Measurements from ENCODE around the gene FCHO2. TPM values are rescaled to one million over a fixed set of nuclear protein-coding genes. Genes with fewer than 3 reads are reported as not detected.

The FCHO2 gene
- total and polyA plus RNA-seq, 5 experiments from 2014 or later, result 0.11 to 6.3 (median 1.4) TPM

DNA sequence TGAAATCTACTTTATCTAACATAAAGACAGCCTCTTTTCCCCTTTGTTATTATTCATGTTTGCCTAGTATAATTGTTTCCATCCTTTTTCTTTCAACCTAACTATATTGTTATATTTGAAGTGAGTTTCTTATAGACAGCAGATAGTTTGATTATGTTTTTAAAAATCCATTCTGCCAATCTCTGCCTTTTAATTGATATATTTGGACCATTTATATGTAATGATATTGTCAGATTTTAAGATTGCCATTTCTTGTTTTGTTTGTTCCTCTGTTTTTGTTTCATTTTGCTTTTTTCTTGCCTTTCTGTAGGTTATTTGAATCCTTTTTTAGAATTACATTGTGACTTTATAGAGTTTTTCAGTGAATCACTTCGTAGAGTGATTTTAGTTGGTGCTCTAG is 89.8 kb downstream of the FCHO2 start:
- Mint-ChIP-seq H3K4me3 (no peak overlapping the region), H3K27ac (no peak overlapping the region), H3K4me1 (no peaks in the 10 kb centered on the region), H3K36me3 (no peaks in the 10 kb centered on the region), H3K9me3 (peaks cover 0 to 22% (median 4%) of the 10 kb centered on the region in 9 donors), H3K27me3 (peaks cover 0 to 4% (median 2%) of the 10 kb centered on the region in 5 donors)
- DNase-seq (no peak), ATAC-seq (no peak)
- POLR2A ChIA-PET, result interaction anchor here (0.6 kb wide), 1 partner anchor 181 kb away, joined by 3 read pairs; no protein-coding TSS in a partner anchor

GRCh38 chr5:73061593-73061992 is 105.8 kb downstream of the FCHO2 start:
- no peak overlapping the region for H3K27ac Mint-ChIP-seq
- no peaks in the 10 kb centered on the region for H3K9me3 Mint-ChIP-seq
- H3K4me3 Mint-ChIP-seq, result no peak overlapping the region
- no peak for DNase-seq
- H3K27me3 Mint-ChIP-seq, result peaks cover 0 to 9% (median 3%) of the 10 kb centered on the region in 5 donors
- H3K4me1 Mint-ChIP-seq, result peaks cover 0 to 2% (median 2%) of the 10 kb centered on the region in 4 donors
- POLR2A ChIA-PET, result no interaction called here
- no peak for ATAC-seq
- no peaks in the 10 kb centered on the region for H3K36me3 Mint-ChIP-seq

GRCh38 chr5:73066466-73066865 is 110.6 kb downstream of the FCHO2 start:
- Mint-ChIP-seq H3K9me3 (no peaks in the 10 kb centered on the region), H3K4me1 (peaks cover 0 to 3% (median 2%) of the 10 kb centered on the region in 4 donors), H3K4me3 (no peak overlapping the region), H3K36me3 (peaks cover 0 to 2% (median 0%) of the 10 kb centered on the region in 3 donors), H3K27me3 (peaks cover 6 to 12% (median 7%) of the 10 kb centered on the region in 5 donors), H3K27ac (no peak overlapping the region)
- DNase-seq (peak in 2 of 10 donors; percentile 5 to 9), ATAC-seq (peak in 1 of 2 donors; percentile 68)
- POLR2A ChIA-PET, result no interaction called here

- no peak overlapping the region for H3K27ac Mint-ChIP-seq
- H3K4me1 Mint-ChIP-seq, result peaks cover 0 to 3% (median 2%) of the 10 kb centered on the region in 4 donors
- ATAC-seq (no peak), DNase-seq (no peak)
- no peak overlapping the region for H3K4me3 Mint-ChIP-seq
- POLR2A ChIA-PET, result interaction anchor here (0.6 kb wide), 1 partner anchor 1697 kb away, joined by 4 read pairs; no protein-coding TSS in a partner anchor
- H3K27me3 Mint-ChIP-seq, result peaks cover 6 to 13% (median 7%) of the 10 kb centered on the region in 5 donors
- H3K9me3 Mint-ChIP-seq, result no peaks in the 10 kb centered on the region
- H3K36me3 Mint-ChIP-seq, result peaks cover 0 to 2% (median 0%) of the 10 kb centered on the region in 3 donors
Observed at GRCh38 chr5:73067213-73067612, 111.4 kb downstream of the FCHO2 start.

DNA sequence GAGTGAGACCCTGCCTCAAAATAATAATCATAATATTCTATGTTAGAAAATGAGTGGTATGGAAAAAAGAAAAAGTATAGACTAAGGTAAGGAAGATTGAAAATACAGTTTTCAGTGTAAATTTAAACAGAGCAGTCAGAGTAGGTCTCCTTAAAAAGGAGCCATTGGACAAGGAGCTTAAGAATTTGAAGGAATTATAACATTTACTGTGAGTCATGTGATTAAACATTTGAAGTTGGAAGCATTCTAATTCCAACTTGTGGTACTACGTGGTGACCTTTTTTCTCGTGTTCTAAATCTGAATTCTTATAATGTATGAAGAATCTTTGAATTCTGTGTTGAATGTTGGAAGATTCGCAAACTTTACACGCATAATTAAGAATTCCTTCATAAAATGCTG is 125.3 kb downstream of the FCHO2 start:
- H3K27ac Mint-ChIP-seq, result no peak overlapping the region
- H3K27me3 Mint-ChIP-seq, result peaks cover 1 to 24% (median 7%) of the 10 kb centered on the region in 5 donors
- no peaks in the 10 kb centered on the region for H3K9me3 Mint-ChIP-seq
- H3K4me1 Mint-ChIP-seq, result no peaks in the 10 kb centered on the region
- no peak for ATAC-seq
- DNase-seq, result no peak
- no peaks in the 10 kb centered on the region for H3K36me3 Mint-ChIP-seq
- H3K4me3 Mint-ChIP-seq, result no peak overlapping the region
- POLR2A ChIA-PET, result no interaction called here

DNA sequence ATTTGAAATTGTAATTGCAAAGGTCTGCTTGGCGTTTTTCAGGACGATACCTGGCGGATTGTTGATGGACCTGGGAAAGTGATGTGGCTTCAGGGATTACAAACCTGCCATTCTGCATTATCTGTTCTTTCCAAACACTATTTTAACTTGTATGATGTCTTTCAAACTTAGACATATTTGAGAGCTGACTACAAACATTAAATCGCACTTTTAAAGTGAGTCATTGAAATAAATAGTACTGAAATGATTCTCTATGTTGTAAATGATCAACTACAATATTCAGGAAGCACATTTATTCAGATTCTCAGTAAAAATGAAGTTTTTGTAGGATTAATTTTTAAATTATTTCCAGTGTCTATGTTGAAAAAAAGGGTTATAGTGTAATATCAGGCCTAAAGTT is 132.2 kb downstream of the FCHO2 start:
- no peaks in the 10 kb centered on the region for H3K36me3 Mint-ChIP-seq
- DNase-seq (no peak), ATAC-seq (no peak)
- POLR2A ChIA-PET, result no interaction called here
- no peak overlapping the region for H3K27ac Mint-ChIP-seq
- no peaks in the 10 kb centered on the region for H3K9me3 Mint-ChIP-seq
- H3K4me1 Mint-ChIP-seq, result peaks cover 0 to 1% (median 0%) of the 10 kb centered on the region in 4 donors
- H3K27me3 Mint-ChIP-seq, result peaks cover 1 to 30% (median 12%) of the 10 kb centered on the region in 5 donors
- H3K4me3 Mint-ChIP-seq, result no peak overlapping the region

- no peak overlapping the region for H3K27ac Mint-ChIP-seq
- H3K4me3 Mint-ChIP-seq, result no peak overlapping the region
- peaks cover 0 to 13% (median 9%) of the 10 kb centered on the region in 3 donors for H3K36me3 Mint-ChIP-seq
- H3K4me1 Mint-ChIP-seq, result peaks cover 0 to 8% (median 4%) of the 10 kb centered on the region in 4 donors
- H3K27me3 Mint-ChIP-seq, result peaks cover 5 to 35% (median 12%) of the 10 kb centered on the region in 5 donors
- DNase-seq, result no peak
- POLR2A ChIA-PET, result no interaction called here
- no peak for ATAC-seq
- H3K9me3 Mint-ChIP-seq, result peaks cover 4 to 28% (median 10%) of the 10 kb centered on the region in 9 donors
Observed at GRCh38 chr5:73093943-73094342, 138.1 kb downstream of the FCHO2 start.

GRCh38 chr5:73094415-73094814 is 138.6 kb downstream of the FCHO2 start:
- H3K4me3 Mint-ChIP-seq, result no peak overlapping the region
- peaks cover 0 to 8% (median 4%) of the 10 kb centered on the region in 4 donors for H3K4me1 Mint-ChIP-seq
- peaks cover 4 to 28% (median 10%) of the 10 kb centered on the region in 9 donors for H3K9me3 Mint-ChIP-seq
- POLR2A ChIA-PET, result no interaction called here
- no peak for ATAC-seq
- peaks cover 5 to 35% (median 10%) of the 10 kb centered on the region in 5 donors for H3K27me3 Mint-ChIP-seq
- no peak overlapping the region for H3K27ac Mint-ChIP-seq
- H3K36me3 Mint-ChIP-seq, result peaks cover 0 to 13% (median 9%) of the 10 kb centered on the region in 3 donors
- no peak for DNase-seq

DNA sequence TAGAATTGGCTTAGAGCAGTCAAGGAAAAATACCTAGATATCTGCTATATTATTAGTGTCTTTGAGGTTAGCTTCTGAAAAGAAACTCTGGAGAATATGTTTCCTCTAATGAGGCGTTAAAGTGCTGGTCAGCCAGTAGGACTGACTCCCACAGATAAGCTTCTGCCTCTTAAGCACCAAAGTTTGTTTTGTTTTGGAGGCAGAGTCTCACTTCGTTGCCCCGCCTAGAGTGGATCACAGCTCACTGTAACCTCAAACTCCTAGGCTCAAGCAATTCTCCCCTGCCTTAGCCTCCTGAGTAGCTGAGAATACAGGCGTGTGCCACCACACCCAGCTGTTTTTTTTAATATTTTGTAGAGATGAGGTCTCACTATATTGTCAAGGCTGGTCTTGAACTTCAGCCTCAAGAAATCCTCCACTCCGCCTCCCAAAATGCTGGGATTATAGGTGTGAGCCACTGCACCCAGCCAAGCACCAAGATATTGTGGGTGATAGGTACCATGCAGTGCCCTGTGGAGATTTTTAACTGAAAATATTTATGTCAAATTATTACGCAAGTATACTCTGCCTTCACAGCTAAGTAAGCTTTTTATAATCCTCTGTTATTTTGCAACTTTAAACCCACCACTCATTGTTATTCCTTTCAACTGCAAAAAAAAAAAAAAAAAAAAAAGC is 139.9 kb downstream of the FCHO2 start:
- peaks cover 0 to 8% (median 4%) of the 10 kb centered on the region in 4 donors for H3K4me1 Mint-ChIP-seq
- peak overlapping the region in 1 of 10 donors; percentile 48 for H3K4me3 Mint-ChIP-seq
- H3K9me3 Mint-ChIP-seq, result peaks cover 4 to 28% (median 10%) of the 10 kb centered on the region in 9 donors
- ATAC-seq (no peak), DNase-seq (no peak)
- POLR2A ChIA-PET, result interaction anchor here (0.6 kb wide), 1 partner anchor 83 kb away, joined by 4 read pairs; no protein-coding TSS in a partner anchor
- peak overlapping the region in 1 of 10 donors; percentile 69 for H3K27ac Mint-ChIP-seq
- peaks cover 8 to 46% (median 14%) of the 10 kb centered on the region in 5 donors for H3K27me3 Mint-ChIP-seq
- peaks cover 0 to 13% (median 9%) of the 10 kb centered on the region in 3 donors for H3K36me3 Mint-ChIP-seq

GRCh38 chr5:73096239-73096575 is 140.4 kb downstream of the FCHO2 start:
- H3K4me3 Mint-ChIP-seq, result no peak overlapping the region
- H3K4me1 Mint-ChIP-seq, result peaks cover 0 to 8% (median 4%) of the 10 kb centered on the region in 4 donors
- H3K36me3 Mint-ChIP-seq, result peaks cover 0 to 13% (median 9%) of the 10 kb centered on the region in 3 donors
- POLR2A ChIA-PET, result interaction anchor here (0.6 kb wide), 1 partner anchor 84 kb away, joined by 4 read pairs; no protein-coding TSS in a partner anchor
- no peak for DNase-seq
- H3K27ac Mint-ChIP-seq, result peak overlapping the region in 1 of 10 donors; percentile 69
- peaks cover 7 to 42% (median 15%) of the 10 kb centered on the region in 5 donors for H3K27me3 Mint-ChIP-seq
- peaks cover 4 to 28% (median 10%) of the 10 kb centered on the region in 9 donors for H3K9me3 Mint-ChIP-seq
- no peak for ATAC-seq

- POLR2A ChIA-PET, result no interaction called here
- Mint-ChIP-seq H3K9me3 (peaks cover 4 to 28% (median 10%) of the 10 kb centered on the region in 9 donors), H3K36me3 (peaks cover 0 to 13% (median 9%) of the 10 kb centered on the region in 3 donors), H3K27ac (no peak overlapping the region), H3K4me1 (peaks cover 0 to 8% (median 4%) of the 10 kb centered on the region in 4 donors), H3K4me3 (no peak overlapping the region), H3K27me3 (peaks cover 5 to 37% (median 15%) of the 10 kb centered on the region in 5 donors)
- no peak for DNase-seq
- ATAC-seq, result no peak
Observed at GRCh38 chr5:73097740-73098139, 141.9 kb downstream of the FCHO2 start.

GRCh38 chr5:73100109-73100508 is 144.3 kb downstream of the FCHO2 start:
- DNase-seq, result no peak
- Mint-ChIP-seq H3K27me3 (peaks cover 10 to 52% (median 14%) of the 10 kb centered on the region in 5 donors), H3K27ac (no peak overlapping the region), H3K36me3 (peaks cover 0 to 13% (median 7%) of the 10 kb centered on the region in 3 donors), H3K9me3 (peaks cover 4 to 28% (median 10%) of the 10 kb centered on the region in 9 donors), H3K4me3 (no peak overlapping the region), H3K4me1 (peaks cover 0 to 8% (median 4%) of the 10 kb centered on the region in 4 donors)
- POLR2A ChIA-PET, result no interaction called here
- no peak for ATAC-seq

GRCh38 chr5:73103870-73104299 is 148.0 kb downstream of the FCHO2 start:
- DNase-seq, result no peak
- H3K4me3 Mint-ChIP-seq, result no peak overlapping the region
- H3K27ac Mint-ChIP-seq, result no peak overlapping the region
- peaks cover 0 to 17% (median 2%) of the 10 kb centered on the region in 9 donors for H3K9me3 Mint-ChIP-seq
- POLR2A ChIA-PET, result no interaction called here
- no peak for ATAC-seq
- H3K27me3 Mint-ChIP-seq, result peaks cover 10 to 33% (median 19%) of the 10 kb centered on the region in 5 donors
- no peaks in the 10 kb centered on the region for H3K4me1 Mint-ChIP-seq
- H3K36me3 Mint-ChIP-seq, result peaks cover 0 to 10% (median 0%) of the 10 kb centered on the region in 3 donors

All from naive thymus-derived CD8-positive, alpha-beta T cell (primary cell).